Activated effector memory CD4-positive, alpha-beta T cell treated with Interleukin-2 at 50 U/mL for 16 hours (primary cell): Measurements from ENCODE around the gene TAMM41.
"Not testable (repeated sequence)": the region's sequence is repeated elsewhere in the genome, so short reads cannot be mapped to it uniquely, and the experiment has no call there.

Source experiments
- DNase-seq: peaks from one replicate; pipeline ENCODE4 v3.0.0-alpha.2; 2020

Gene TAMM41

GRCh38 chr3:11759996-11760395 lies 86.7 kb downstream of the TAMM41 start:
- DNase-seq = no peak

DNA sequence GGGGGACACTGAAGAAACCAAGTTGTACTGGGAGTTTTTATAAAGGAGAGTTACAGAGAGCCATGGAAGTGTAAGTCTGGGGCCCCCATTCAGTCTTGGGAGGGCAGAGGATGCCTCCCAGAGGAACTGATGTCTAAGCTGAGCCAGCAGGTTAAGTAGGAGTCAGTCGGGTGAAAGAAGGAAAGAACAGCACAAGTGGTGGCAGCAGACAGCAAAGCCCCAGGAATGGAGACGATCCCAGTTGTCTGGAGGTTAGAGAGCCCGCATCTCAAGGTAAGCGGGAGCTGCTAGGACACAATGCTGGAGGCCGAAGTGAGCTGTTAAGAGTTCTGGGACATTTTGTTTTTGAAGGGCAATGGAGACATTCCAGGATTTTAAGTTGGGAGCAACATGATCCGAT lies 88.8 kb downstream of the TAMM41 start:
- DNase-seq = no peak

GRCh38 chr3:11757441-11757875 lies 89.2 kb downstream of the TAMM41 start:
- no peak for DNase-seq

DNA sequence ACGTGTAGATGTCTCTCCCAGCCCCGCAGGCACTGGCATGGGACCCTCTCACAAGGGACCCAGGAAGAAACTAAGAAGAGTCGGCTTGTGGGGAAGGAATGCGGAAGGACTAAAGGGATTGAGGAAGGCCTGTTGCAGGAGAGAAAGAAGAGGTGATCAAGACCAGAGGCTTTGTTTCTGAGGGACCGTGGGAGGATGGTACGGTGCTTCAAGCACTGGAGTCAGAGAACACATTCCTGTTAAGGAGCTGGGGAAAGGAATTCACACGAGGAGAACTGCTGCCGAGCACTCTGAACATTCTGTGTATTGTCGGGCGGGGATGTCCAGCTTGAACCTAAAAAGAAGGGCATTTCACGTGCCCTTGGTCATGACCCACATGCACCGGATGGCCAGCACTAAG lies 91.4 kb downstream of the TAMM41 start:
- DNase-seq = no peak

DNA sequence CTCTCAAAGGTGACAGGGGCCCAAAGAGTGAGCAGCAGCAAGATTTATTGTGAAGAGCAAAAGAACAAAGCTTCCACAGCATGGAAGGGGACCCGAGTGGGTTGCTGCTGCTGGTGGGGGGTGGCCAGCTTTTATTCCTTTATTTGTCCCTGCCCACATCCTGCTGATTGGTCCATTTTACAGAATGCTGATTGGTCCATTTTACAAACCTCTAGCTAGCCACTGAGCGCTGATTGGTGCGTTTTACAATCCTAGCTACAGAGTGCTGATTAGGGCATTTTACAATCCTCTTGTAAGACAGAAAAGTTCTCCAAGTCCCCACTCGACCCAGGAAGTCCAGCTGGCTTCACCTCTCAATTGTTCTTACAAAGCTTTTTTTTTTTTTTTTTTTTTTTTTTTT lies 94.4 kb downstream of the TAMM41 start:
- DNase-seq = not testable (repeated sequence)

DNA sequence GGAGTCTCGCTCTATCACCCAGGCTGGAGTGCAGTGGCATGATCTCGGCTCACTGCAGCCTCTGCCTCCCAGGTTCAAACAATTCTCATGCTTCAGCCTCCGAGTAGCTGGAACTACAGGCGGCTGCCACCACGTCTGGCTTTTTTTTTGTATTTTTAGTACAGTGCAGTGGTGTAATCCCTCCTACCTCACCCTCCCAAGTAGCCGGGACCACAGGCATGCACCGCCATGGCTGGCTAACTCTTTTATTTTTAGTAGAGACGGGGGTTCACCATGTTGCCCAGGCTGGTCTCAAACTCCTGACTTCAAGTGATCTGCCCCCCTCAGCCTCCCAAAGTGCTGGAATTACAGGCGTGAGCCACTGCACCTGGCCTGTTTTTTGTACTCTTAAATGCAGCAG lies 98.4 kb downstream of the TAMM41 start:
- DNase-seq = not testable (repeated sequence)
